Nephron progenitor cell (in vitro differentiated cells): ENCODE measurements around the gene AGTRAP.

ENCODE experiments used
- DNase-seq: peaks from one replicate; pipeline ENCODE4 v3.0.0; 2021
- H3K27ac Mint-ChIP-seq: 2 replicates; pipeline ENCODE4 v1.8.0; 2021; ENCODE audit warnings: mild to moderate bottlenecking, moderate library complexity, mixed read lengths
- H3K27me3 Mint-ChIP-seq: 2 replicates; pipeline ENCODE4 v1.8.0; 2021; ENCODE audit warnings: mild to moderate bottlenecking, low read depth, mixed read lengths; ENCODE audit not compliant: poor library complexity
- H3K36me3 Mint-ChIP-seq: 2 replicates; pipeline ENCODE4 v1.8.0; 2021; ENCODE audit warnings: low read depth, mixed read lengths
- H3K4me1 Mint-ChIP-seq: 2 replicates; pipeline ENCODE4 v1.8.0; 2021; ENCODE audit warnings: mixed read lengths
- H3K4me3 Mint-ChIP-seq: 2 replicates; pipeline ENCODE4 v1.8.0; 2021; ENCODE audit warnings: mild to moderate bottlenecking, moderate library complexity, mixed read lengths
- H3K9me3 Mint-ChIP-seq: 2 replicates; pipeline ENCODE4 v1.8.0; 2021; ENCODE audit warnings: mild to moderate bottlenecking, moderate library complexity, mixed read lengths
- TF ChIP-seq, protein P1 (sequence below): fragments of 200-600 bp; sonication (generic); IDR thresholded peaks from 2 replicates; pipeline ENCODE4 v1.5.0; 2021; ENCODE audit warnings: antibody characterized with exemption

AGTRAP gene

GRCh38 chr1:11746795-11747487 lies 11.0 kb downstream of the AGTRAP start:
- Mint-ChIP-seq H3K9me3 (no peaks in the 10 kb centered on the region), H3K27me3 (peaks cover 2% of the 10 kb centered on the region), H3K27ac (peak overlapping the region; percentile 50), H3K4me3 (no peak overlapping the region), H3K4me1 (peaks cover 6% of the 10 kb centered on the region), H3K36me3 (peaks cover 6% of the 10 kb centered on the region)
- no peak for DNase-seq
- TF ChIP-seq, protein P1, sequence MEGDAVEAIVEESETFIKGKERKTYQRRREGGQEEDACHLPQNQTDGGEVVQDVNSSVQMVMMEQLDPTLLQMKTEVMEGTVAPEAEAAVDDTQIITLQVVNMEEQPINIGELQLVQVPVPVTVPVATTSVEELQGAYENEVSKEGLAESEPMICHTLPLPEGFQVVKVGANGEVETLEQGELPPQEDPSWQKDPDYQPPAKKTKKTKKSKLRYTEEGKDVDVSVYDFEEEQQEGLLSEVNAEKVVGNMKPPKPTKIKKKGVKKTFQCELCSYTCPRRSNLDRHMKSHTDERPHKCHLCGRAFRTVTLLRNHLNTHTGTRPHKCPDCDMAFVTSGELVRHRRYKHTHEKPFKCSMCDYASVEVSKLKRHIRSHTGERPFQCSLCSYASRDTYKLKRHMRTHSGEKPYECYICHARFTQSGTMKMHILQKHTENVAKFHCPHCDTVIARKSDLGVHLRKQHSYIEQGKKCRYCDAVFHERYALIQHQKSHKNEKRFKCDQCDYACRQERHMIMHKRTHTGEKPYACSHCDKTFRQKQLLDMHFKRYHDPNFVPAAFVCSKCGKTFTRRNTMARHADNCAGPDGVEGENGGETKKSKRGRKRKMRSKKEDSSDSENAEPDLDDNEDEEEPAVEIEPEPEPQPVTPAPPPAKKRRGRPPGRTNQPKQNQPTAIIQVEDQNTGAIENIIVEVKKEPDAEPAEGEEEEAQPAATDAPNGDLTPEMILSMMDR = no peak

DNA sequence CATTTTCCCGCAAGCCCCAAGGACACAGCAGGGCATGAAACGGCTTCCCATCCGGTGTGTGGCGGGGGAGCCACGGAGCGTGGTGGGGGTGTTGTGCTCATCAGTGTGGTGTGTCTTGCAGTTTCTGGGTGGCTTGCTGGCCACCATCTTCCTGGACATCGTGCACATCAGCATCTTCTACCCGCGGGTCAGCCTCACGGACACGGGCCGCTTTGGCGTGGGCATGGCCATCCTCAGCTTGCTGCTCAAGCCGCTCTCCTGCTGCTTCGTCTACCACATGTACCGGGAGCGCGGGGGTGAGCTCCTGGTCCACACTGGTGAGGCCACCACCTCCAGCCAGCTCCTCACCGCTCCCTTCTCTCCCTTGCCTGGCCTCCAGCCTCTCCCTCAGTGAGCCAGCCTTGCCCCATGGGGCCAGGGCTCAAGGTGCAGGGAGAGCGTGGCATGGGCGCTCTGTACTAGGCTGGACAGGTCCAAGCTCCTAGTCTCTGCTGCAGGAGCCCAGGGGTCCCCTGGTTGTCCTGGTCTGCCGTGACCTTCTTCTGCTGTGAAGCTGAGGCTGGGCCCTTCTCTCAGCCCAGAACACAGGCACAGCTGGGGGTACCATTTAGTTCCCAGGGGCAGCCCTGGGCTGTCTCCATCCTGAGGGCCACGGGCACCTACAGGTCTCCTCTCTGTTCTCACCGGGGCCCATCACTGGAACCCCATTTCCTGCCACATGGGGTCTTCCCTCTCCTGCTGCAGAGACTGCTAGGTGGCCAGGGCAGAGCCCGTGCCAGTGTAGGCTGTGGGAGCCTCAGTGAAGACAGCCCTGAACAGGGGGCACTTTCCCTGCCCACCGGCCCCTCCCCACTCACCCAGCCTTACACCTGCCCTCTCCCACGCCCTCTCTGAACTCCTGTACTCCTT lies 12.6 kb downstream of the AGTRAP start:
- Mint-ChIP-seq H3K4me1 (peaks cover 23% of the 10 kb centered on the region), H3K4me3 (no peak overlapping the region), H3K27me3 (no peaks in the 10 kb centered on the region), H3K27ac (peak overlapping the region; percentile 11), H3K36me3 (peaks cover 6% of the 10 kb centered on the region), H3K9me3 (no peaks in the 10 kb centered on the region)
- DNase-seq = no peak
- TF ChIP-seq, protein P1 = no peak

GRCh38 chr1:11749203-11749689 lies 13.3 kb downstream of the AGTRAP start:
- no peak for DNase-seq
- H3K27ac Mint-ChIP-seq = peak overlapping the region; percentile 11
- TF ChIP-seq, protein P1 = no peak

DNA sequence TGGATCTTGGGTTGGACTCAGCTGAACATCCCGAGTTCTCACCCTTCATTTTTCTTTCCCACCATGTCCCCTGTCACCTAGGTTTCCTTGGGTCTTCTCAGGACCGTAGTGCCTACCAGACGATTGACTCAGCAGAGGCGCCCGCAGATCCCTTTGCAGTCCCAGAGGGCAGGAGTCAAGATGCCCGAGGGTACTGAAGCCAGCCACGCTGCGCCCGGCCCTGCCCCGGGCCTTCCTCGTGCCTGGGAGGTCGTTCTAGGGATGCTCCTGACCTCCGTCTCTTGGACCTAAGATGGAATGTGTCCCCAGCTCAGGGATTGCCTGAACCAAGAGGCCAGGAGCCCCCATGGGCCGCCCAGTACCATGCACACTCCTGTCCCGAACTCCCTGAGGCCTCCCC lies 14.1 kb downstream of the AGTRAP start:
- no peaks in the 10 kb centered on the region for H3K27me3 Mint-ChIP-seq
- H3K36me3 Mint-ChIP-seq = peaks cover 6% of the 10 kb centered on the region
- no peaks in the 10 kb centered on the region for H3K9me3 Mint-ChIP-seq
- H3K27ac Mint-ChIP-seq = peak overlapping the region; percentile 74
- peaks cover 32% of the 10 kb centered on the region for H3K4me1 Mint-ChIP-seq
- no peak overlapping the region for H3K4me3 Mint-ChIP-seq
- no peak for DNase-seq
- TF ChIP-seq, protein P1 = no peak

More at GRCh38 chr1:11749203-11749689, 13.3 kb downstream of the AGTRAP start:
- Mint-ChIP-seq H3K4me3 (no peak overlapping the region), H3K4me1 (peaks cover 30% of the 10 kb centered on the region), H3K27me3 (no peaks in the 10 kb centered on the region), H3K36me3 (peaks cover 6% of the 10 kb centered on the region), H3K9me3 (no peaks in the 10 kb centered on the region)

DNA sequence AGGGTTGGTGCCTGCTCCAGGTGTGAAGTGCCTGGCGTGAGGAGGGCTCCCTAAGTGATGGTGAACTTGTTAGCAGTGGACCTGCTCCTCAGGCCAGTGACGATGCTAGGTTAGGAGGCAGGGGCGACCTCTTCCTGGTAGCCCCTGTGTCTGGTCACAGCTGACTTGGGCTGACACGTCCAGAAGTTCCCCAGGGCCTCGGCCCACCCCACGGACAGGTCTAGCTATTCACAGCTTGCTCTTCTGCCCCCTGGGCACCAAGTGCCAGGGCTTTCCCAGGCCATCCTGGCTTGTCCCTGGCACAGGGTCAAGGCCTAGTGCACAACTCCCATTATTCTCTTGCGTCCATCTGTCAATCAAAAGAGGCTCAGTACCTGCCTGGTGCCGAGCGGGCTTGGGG lies 15.2 kb downstream of the AGTRAP start:
- H3K9me3 Mint-ChIP-seq = peaks cover 4% of the 10 kb centered on the region
- H3K4me3 Mint-ChIP-seq = no peak overlapping the region
- no peak overlapping the region for H3K27ac Mint-ChIP-seq
- DNase-seq = no peak
- TF ChIP-seq, protein P1 = no peak
- H3K27me3 Mint-ChIP-seq = peaks cover 4% of the 10 kb centered on the region
- H3K36me3 Mint-ChIP-seq = peaks cover 6% of the 10 kb centered on the region
- peaks cover 32% of the 10 kb centered on the region for H3K4me1 Mint-ChIP-seq
